Duodenal mucosa (tissue), 2 donors: ENCODE measurements around the gene NSMCE1.
A peak's percentile ranks its signal among the peaks of the same experiment; 100 is the strongest.

ENCODE experiments used
- H3K27ac ChIP-seq: one replicate; pipeline ENCODE4 v1.7.0; 2013; ENCODE audit warnings: low read depth, low read length
- H3K27me3 ChIP-seq, 2 donors: one replicate each; pipeline ENCODE4 v1.7.0; 2013; ENCODE audit warnings: low read length in 2 of 2, control low read depth in 1 of 2; ENCODE audit not compliant: insufficient read depth in 2 of 2, control insufficient read depth in 1 of 2
- H3K36me3 ChIP-seq, 2 donors: one replicate each; pipeline ENCODE4 v1.7.0; 2013; ENCODE audit warnings: low read length in 2 of 2, control low read depth in 1 of 2; ENCODE audit not compliant: insufficient read depth in 2 of 2, control insufficient read depth in 1 of 2
- H3K4me1 ChIP-seq, 2 donors: one replicate each; pipeline ENCODE4 v1.7.0; 2013; ENCODE audit warnings: low read length in 2 of 2, control low read depth in 1 of 2; ENCODE audit not compliant: insufficient read depth in 2 of 2, control insufficient read depth in 1 of 2
- H3K4me3 ChIP-seq, 2 donors: one replicate each; pipeline ENCODE4 v1.7.0; 2013; ENCODE audit warnings: low read length in 2 of 2, low read depth in 1 of 2
- H3K9ac ChIP-seq, 2 donors: one replicate each; pipeline ENCODE4 v1.7.0; 2013; ENCODE audit warnings: low read length in 2 of 2, low read depth in 1 of 2
- H3K9me3 ChIP-seq, 2 donors: one replicate each; pipeline ENCODE4 v1.7.0; 2013; ENCODE audit warnings: low read length in 2 of 2, control low read depth in 1 of 2; ENCODE audit not compliant: control insufficient read depth in 1 of 2

The NSMCE1 gene

GRCh38 chr16:27268376-27269299 is at the start of gene NSMCE1:
NSMCE1 (minus strand) TSS chr16:27268772; CDS start chr16:27257570, 11,202 bp downstream.
- Histone ChIP-seq H3K27ac (peak within 1 kb of the TSS; percentile 60), H3K9me3 (no peaks in the 10 kb centered on the region), H3K9ac (peak within 1 kb of the TSS; percentile 75 to 92), H3K36me3 (no peaks in the 10 kb centered on the region), H3K4me3 (peak within 1 kb of the TSS; percentile 84 to 98), H3K4me1 (peaks cover 10 to 14% of the 10 kb centered on the region in 2 donors), H3K27me3 (no peaks in the 10 kb centered on the region)

- no peaks in the 10 kb centered on the region for H3K9me3 ChIP-seq
- H3K27me3 ChIP-seq = no peaks in the 10 kb centered on the region
- H3K4me1 ChIP-seq = peaks cover 45 to 56% of the 10 kb centered on the region in 2 donors
- H3K27ac ChIP-seq = no peak overlapping the region
- H3K9ac ChIP-seq = peak overlapping the region in 1 of 2 donors; percentile 14
- peak overlapping the region in 1 of 2 donors; percentile 13 for H3K4me3 ChIP-seq
- H3K36me3 ChIP-seq = no peaks in the 10 kb centered on the region
These were observed 49.3 kb upstream of the NSMCE1 start for GRCh38 chr16:27317738-27318391.

GRCh38 chr16:27317320-27317719 is 48.7 kb upstream of the NSMCE1 start:
- H3K9me3 ChIP-seq = no peaks in the 10 kb centered on the region
- H3K36me3 ChIP-seq = no peaks in the 10 kb centered on the region
- H3K4me1 ChIP-seq = peaks cover 39 to 50% of the 10 kb centered on the region in 2 donors
- no peaks in the 10 kb centered on the region for H3K27me3 ChIP-seq
- peak overlapping the region in 1 of 2 donors; percentile 17 for H3K4me3 ChIP-seq
- H3K27ac ChIP-seq = no peak overlapping the region
- no peak overlapping the region for H3K9ac ChIP-seq

GRCh38 chr16:27316038-27316680 is 47.6 kb upstream of the NSMCE1 start:
- no peaks in the 10 kb centered on the region for H3K9me3 ChIP-seq
- no peak overlapping the region for H3K27ac ChIP-seq
- peak overlapping the region; percentile 86 to 92 for H3K4me3 ChIP-seq
- H3K27me3 ChIP-seq = no peaks in the 10 kb centered on the region
- H3K9ac ChIP-seq = peak overlapping the region; percentile 63 to 95
- no peaks in the 10 kb centered on the region for H3K36me3 ChIP-seq
- H3K4me1 ChIP-seq = peaks cover 39 to 44% of the 10 kb centered on the region in 2 donors

- Histone ChIP-seq H3K36me3 (no peaks in the 10 kb centered on the region), H3K27me3 (no peaks in the 10 kb centered on the region), H3K9me3 (no peaks in the 10 kb centered on the region), H3K9ac (peak overlapping the region; percentile 63 to 95), H3K4me1 (peaks cover 39 to 49% of the 10 kb centered on the region in 2 donors), H3K4me3 (peak overlapping the region; percentile 86 to 92), H3K27ac (peak overlapping the region; percentile 84)
These were observed 46.9 kb upstream of the NSMCE1 start for GRCh38 chr16:27315333-27316037.

GRCh38 chr16:27314986-27315332 is 46.4 kb upstream of the NSMCE1 start:
- peaks cover 39 to 49% of the 10 kb centered on the region in 2 donors for H3K4me1 ChIP-seq
- no peaks in the 10 kb centered on the region for H3K27me3 ChIP-seq
- H3K9me3 ChIP-seq = no peaks in the 10 kb centered on the region
- H3K4me3 ChIP-seq = peak overlapping the region; percentile 86 to 92
- H3K36me3 ChIP-seq = no peaks in the 10 kb centered on the region
- H3K27ac ChIP-seq = peak overlapping the region; percentile 84
- peak overlapping the region; percentile 63 to 95 for H3K9ac ChIP-seq

- H3K9me3 ChIP-seq = no peaks in the 10 kb centered on the region
- peak overlapping the region; percentile 95 for H3K9ac ChIP-seq
- peak overlapping the region; percentile 95 for H3K27ac ChIP-seq
- no peaks in the 10 kb centered on the region for H3K36me3 ChIP-seq
- H3K4me1 ChIP-seq = peaks cover 37 to 47% of the 10 kb centered on the region in 2 donors
- H3K27me3 ChIP-seq = no peaks in the 10 kb centered on the region
- peak overlapping the region; percentile 86 to 92 for H3K4me3 ChIP-seq
These were observed 45.7 kb upstream of the NSMCE1 start for GRCh38 chr16:27314161-27314723.

GRCh38 chr16:27313422-27314160 is 45.0 kb upstream of the NSMCE1 start, which contains the start of gene IL4R:
IL4R (plus strand) TSS chr16:27313974; CDS start chr16:27340204, 26,230 bp downstream.
- H3K4me1 ChIP-seq = peaks cover 31 to 40% of the 10 kb centered on the region in 2 donors
- H3K36me3 ChIP-seq = no peaks in the 10 kb centered on the region
- H3K27ac ChIP-seq = peak within 1 kb of the TSS; percentile 95
- peak within 1 kb of the TSS; percentile 95 for H3K9ac ChIP-seq
- H3K4me3 ChIP-seq = peak within 1 kb of the TSS; percentile 86 to 92
- H3K27me3 ChIP-seq = no peaks in the 10 kb centered on the region
- no peaks in the 10 kb centered on the region for H3K9me3 ChIP-seq
